IPS DF 4.7 (cell line): Measurements from ENCODE around the gene PCID2.

Source experiments
- DNase-seq: peaks from one replicate; pipeline ENCODE4 v3.0.0-alpha.2; 2013; ENCODE audit warnings: low spot score; ENCODE audit errors: extremely low read depth

PCID2 gene

GRCh38 chr13:113150550-113151365 is 57.7 kb downstream of the PCID2 start:
- no peak for DNase-seq

- no peak for DNase-seq
These were observed 58.5 kb downstream of the PCID2 start for GRCh38 chr13:113149711-113150549.

- DNase-seq, result no peak
These were observed 59.4 kb downstream of the PCID2 start for GRCh38 chr13:113148940-113149503.

- DNase-seq, result no peak
These were observed 60.1 kb downstream of the PCID2 start for GRCh38 chr13:113148407-113148806.

GRCh38 chr13:113147206-113147605 is 61.3 kb downstream of the PCID2 start:
- no peak for DNase-seq

- DNase-seq, result no peak
These were observed 61.7 kb downstream of the PCID2 start for GRCh38 chr13:113146750-113147149.

GRCh38 chr13:113145911-113146598 is 62.4 kb downstream of the PCID2 start:
- DNase-seq, result no peak

GRCh38 chr13:113145496-113145895 is 63.0 kb downstream of the PCID2 start:
- DNase-seq, result no peak

GRCh38 chr13:113144255-113144629 is 64.2 kb downstream of the PCID2 start:
- DNase-seq, result no peak

- no peak for DNase-seq
These were observed 64.8 kb downstream of the PCID2 start for GRCh38 chr13:113143466-113144254.

- DNase-seq, result no peak
These were observed 65.6 kb downstream of the PCID2 start for GRCh38 chr13:113142876-113143275.

- DNase-seq, result no peak
These were observed 66.9 kb downstream of the PCID2 start for GRCh38 chr13:113141601-113141970.

- no peak for DNase-seq
These were observed 67.5 kb downstream of the PCID2 start for GRCh38 chr13:113140677-113141600.

- no peak for DNase-seq
These were observed 68.9 kb downstream of the PCID2 start for GRCh38 chr13:113139577-113139976.

- DNase-seq, result no peak
These were observed 69.5 kb downstream of the PCID2 start for GRCh38 chr13:113138792-113139551.

GRCh38 chr13:113137691-113138298 is 70.7 kb downstream of the PCID2 start:
- DNase-seq, result no peak

- no peak for DNase-seq
These were observed 73.1 kb downstream of the PCID2 start for GRCh38 chr13:113135281-113135760.
